ENCODE measurements around the gene KLF7. TPM values are rescaled to one million over a fixed set of nuclear protein-coding genes. Genes with fewer than 3 reads are reported as not detected.

The KLF7 gene
- total RNA-seq, 1 donor from 2014 or later, result 17.4 TPM

DNA sequence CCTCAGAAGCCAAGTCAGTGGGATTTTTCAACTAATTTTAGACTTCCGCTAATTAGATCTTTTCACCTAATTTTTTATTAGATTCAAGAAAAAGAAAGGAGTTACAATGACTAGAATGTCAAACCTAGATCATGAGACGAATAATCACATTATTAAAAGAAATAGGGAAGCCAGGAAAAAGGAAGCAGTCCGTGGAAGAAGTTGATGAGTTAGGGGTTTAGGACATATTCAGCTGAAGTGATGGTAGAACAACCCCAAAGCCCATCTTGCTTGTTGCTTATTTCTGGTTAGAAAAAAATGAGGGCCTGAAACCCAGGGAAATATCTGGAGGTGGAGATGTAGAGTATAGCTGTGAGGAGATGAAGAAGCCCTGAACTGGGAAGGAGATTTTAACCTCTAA lies 8.0 kb downstream of the KLF7 start:
- Mint-ChIP-seq H3K36me3 (ENCODE audit: low read depth) (no peaks in the 10 kb centered on the region), H3K27ac (ENCODE audit: unreplicated experiment) (no peak overlapping the region), H3K27me3 (ENCODE audit: low read depth) (no peaks in the 10 kb centered on the region), H3K9me3 (no peaks in the 10 kb centered on the region), H3K4me1 (peaks cover 74% of the 10 kb centered on the region), H3K4me3 (no peak overlapping the region)
- TF ChIP-seq, protein P1, sequence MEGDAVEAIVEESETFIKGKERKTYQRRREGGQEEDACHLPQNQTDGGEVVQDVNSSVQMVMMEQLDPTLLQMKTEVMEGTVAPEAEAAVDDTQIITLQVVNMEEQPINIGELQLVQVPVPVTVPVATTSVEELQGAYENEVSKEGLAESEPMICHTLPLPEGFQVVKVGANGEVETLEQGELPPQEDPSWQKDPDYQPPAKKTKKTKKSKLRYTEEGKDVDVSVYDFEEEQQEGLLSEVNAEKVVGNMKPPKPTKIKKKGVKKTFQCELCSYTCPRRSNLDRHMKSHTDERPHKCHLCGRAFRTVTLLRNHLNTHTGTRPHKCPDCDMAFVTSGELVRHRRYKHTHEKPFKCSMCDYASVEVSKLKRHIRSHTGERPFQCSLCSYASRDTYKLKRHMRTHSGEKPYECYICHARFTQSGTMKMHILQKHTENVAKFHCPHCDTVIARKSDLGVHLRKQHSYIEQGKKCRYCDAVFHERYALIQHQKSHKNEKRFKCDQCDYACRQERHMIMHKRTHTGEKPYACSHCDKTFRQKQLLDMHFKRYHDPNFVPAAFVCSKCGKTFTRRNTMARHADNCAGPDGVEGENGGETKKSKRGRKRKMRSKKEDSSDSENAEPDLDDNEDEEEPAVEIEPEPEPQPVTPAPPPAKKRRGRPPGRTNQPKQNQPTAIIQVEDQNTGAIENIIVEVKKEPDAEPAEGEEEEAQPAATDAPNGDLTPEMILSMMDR (conservative IDR thresholded peaks at IDR 0.05), result no peak
- DNase-seq (ENCODE audit: low read depth, low spot score), result no peak

DNA sequence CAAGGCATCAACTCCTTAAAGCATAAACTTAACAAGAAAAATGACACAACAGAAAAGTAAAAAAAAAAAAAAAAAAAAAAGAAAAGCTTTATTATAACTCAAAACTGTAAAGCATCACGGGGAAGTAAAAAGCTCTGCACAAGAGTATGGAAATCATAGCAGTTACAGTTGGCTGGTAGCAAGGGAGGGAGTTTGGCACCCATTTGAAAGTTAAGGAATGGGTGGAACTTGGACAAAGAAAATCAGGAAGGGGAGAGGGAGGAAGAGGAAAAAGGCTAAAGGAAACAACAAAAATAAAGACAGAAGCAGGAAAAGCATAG lies 8.6 kb downstream of the KLF7 start:
- Mint-ChIP-seq H3K27ac (ENCODE audit: unreplicated experiment) (no peak overlapping the region), H3K9me3 (no peaks in the 10 kb centered on the region), H3K36me3 (ENCODE audit: low read depth) (no peaks in the 10 kb centered on the region), H3K4me3 (no peak overlapping the region), H3K4me1 (peaks cover 74% of the 10 kb centered on the region), H3K27me3 (ENCODE audit: low read depth) (no peaks in the 10 kb centered on the region)
- TF ChIP-seq, protein P1 (conservative IDR thresholded peaks at IDR 0.05), result no peak
- no peak for DNase-seq (ENCODE audit: low read depth, low spot score)

DNA sequence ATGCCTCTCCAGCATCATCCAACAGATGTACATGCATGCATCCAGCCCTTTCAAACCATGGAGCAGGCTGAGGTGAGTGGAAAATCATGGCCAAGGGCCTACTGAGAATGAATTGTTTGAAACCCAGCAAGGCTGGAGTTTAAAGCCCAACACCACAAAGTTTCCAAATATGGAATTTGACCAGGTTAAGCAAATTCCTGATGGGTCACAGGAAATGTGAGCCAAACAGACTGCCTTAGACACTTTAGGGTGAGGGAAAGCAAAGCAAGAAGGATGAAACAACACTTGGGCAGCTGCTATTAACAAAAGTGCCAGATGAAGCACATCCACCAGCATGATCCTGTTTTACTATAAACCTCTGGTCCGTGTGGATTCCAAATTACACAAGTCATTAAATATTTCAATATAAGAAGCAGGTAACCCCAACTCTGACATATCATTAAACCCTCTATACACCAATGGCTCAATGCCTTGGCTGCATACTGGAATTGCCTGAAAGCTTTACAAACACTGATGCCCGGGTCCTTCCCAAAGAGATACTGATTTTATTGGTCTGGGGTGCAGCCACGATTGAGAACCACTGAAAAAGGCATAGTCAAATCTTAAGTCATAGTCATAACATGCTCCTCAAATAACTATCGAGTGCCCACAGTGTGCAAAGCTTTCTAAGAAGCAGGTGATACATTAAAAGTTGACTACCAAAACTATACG lies 9.1 kb downstream of the KLF7 start:
- Mint-ChIP-seq H3K27me3 (ENCODE audit: low read depth) (no peaks in the 10 kb centered on the region), H3K4me3 (no peak overlapping the region), H3K27ac (ENCODE audit: unreplicated experiment) (no peak overlapping the region), H3K9me3 (no peaks in the 10 kb centered on the region), H3K4me1 (peaks cover 74% of the 10 kb centered on the region), H3K36me3 (ENCODE audit: low read depth) (no peaks in the 10 kb centered on the region)
- TF ChIP-seq, protein P1 (conservative IDR thresholded peaks at IDR 0.05), result no peak
- DNase-seq (ENCODE audit: low read depth, low spot score), result no peak

DNA sequence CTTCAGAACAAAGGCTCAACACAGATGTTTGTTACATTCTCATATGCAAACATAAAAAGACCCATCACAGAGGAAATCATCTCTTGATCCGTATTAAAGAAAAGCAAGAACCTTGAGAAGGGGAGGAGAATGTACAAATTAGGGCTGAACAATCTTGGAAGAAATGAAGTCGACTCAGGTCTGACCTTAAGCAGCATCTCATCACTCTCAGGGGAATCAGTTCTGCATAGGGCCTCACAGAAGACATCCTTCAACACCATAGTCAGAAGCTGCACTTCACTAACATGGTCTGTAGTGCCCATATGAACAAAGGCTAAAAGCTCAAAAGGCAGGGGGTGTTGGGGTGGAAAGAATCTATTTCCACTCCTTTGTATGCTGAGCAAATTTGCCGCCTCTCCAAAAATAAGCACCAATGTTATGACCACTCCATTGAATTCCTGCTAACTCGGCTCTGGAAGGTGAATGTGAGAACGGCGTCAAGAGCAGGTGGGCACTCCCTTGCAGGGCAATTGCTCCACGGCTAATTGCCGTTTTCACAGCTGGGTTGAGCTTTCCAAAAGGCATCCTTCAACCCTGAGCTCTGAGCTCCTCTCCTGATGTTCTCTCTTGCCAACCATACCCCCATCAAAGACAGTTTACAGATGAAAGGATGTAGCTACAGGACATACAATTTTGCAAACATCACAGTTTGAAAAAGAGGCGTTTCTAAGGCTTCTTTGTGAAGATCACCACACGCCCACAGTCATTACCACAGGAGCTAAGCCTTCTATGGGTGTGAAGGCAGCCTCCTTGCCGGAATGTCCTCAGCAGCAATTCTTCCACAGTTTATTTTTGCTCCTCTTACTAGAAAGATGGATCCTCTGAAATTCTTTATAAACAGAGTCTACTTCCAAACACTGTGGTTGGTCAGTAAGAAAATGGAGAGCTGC lies 10.0 kb downstream of the KLF7 start:
- Mint-ChIP-seq H3K9me3 (no peaks in the 10 kb centered on the region), H3K4me3 (no peak overlapping the region)

More for the DNA sequence above, 10.0 kb downstream of the KLF7 start:
- Mint-ChIP-seq H3K27ac (ENCODE audit: unreplicated experiment) (no peak overlapping the region), H3K4me1 (peaks cover 73% of the 10 kb centered on the region), H3K36me3 (ENCODE audit: low read depth) (no peaks in the 10 kb centered on the region), H3K27me3 (ENCODE audit: low read depth) (no peaks in the 10 kb centered on the region)
- DNase-seq (ENCODE audit: low read depth, low spot score), result no peak
- TF ChIP-seq, protein P1 (conservative IDR thresholded peaks at IDR 0.05), result no peak
